Measurements from ENCODE around the gene ZNF593OS.

ZNF593OS gene

GRCh38 chr1:26125946-26126320 lies 45.7 kb downstream of the ZNF593OS start:
- no peak for DNase-seq

GRCh38 chr1:26125382-26125781 lies 46.2 kb downstream of the ZNF593OS start:
- no peak for DNase-seq

GRCh38 chr1:26124418-26125331 lies 47.0 kb downstream of the ZNF593OS start:
- no peak for DNase-seq

GRCh38 chr1:26122988-26123973 lies 48.4 kb downstream of the ZNF593OS start:
- DNase-seq: no peak

GRCh38 chr1:26121854-26122773 lies 49.5 kb downstream of the ZNF593OS start:
- DNase-seq: no peak

- DNase-seq: no peak
Observed at GRCh38 chr1:26119892-26120608, 51.6 kb downstream of the ZNF593OS start.

All from SHP77 (cell line).